Epithelial cell of esophagus (primary cell): ENCODE data around the gene MAP3K3.

Experiments
- DNase-seq: peaks from one replicate; pipeline ENCODE4 v3.0.0; 2010; ENCODE audit warnings: low read depth
- H3K4me3 ChIP-seq: 2 replicates; pipeline ENCODE4 v1.5.1; 2011; ENCODE audit warnings: mild to moderate bottlenecking, low read length, control low read depth
- CTCF ChIP-seq: IDR thresholded peaks from 2 replicates; pipeline ENCODE4 v1.5.1; 2011; ENCODE audit warnings: low read depth, mild to moderate bottlenecking, low read length, control low read depth, inconsistent platforms; ENCODE audit not compliant: insufficient read depth; ENCODE audit errors: missing control alignments

The MAP3K3 gene

GRCh38 chr17:63740464-63741142, 118.4 kb downstream of the MAP3K3 start:
- no peak for TF ChIP-seq CTCF
- peak overlapping the region; percentile 88 for H3K4me3 ChIP-seq
- DNase-seq = peak; percentile 55

- no peak for TF ChIP-seq CTCF
- no peak for DNase-seq
- H3K4me3 ChIP-seq = peak overlapping the region; percentile 88
These were observed 118.9 kb downstream of the MAP3K3 start for GRCh38 chr17:63741143-63741407.

- TF ChIP-seq CTCF = no peak
- H3K4me3 ChIP-seq = peak within 1 kb of the TSS; percentile 88
- peak; percentile 100 for DNase-seq
These were observed 119.4 kb downstream of the MAP3K3 start, which contains the start of gene STRADA for GRCh38 chr17:63741408-63742173. Gene STRADA, minus strand, starts transcription at chr17:63741799. Its CDS starts 13,430 bp downstream, at chr17:63728369.
